CD4-positive, alpha-beta memory T cell (primary cell): ENCODE data around the gene DNAJB6. TPM values are rescaled to one million over a fixed set of nuclear protein-coding genes. Genes with fewer than 3 reads are reported as not detected.
"Not testable (repeated sequence)": the region's sequence is repeated elsewhere in the genome, so short reads cannot be mapped to it uniquely, and the experiment has no call there.

Experiments used
- CTCF ChIA-PET: fragments of 350-600 bp; sonication (Branson Sonifier 250); formaldehyde crosslinking; loops from one replicate; lab custom pipeline; 2021; ENCODE audit warnings: inconsistent platforms; ENCODE audit not compliant: partially characterized antibody; lab: Charles Lee
- POLR2A ChIA-PET: fragments of 350-600 bp; sonication (Branson Sonifier 250); formaldehyde crosslinking; loops from one replicate; lab custom pipeline; 2021; ENCODE audit not compliant: partially characterized antibody; lab: Charles Lee
- DNase-seq, 5 donors: peaks; one replicate each; pipeline versions ENCODE4 v3.0.0 to v3.0.0-alpha.2; 2020 to 2022; ENCODE audit warnings: mixed read lengths in 1 of 5
- H3K27ac ChIP-seq: one replicate; pipeline ENCODE4 v1.7.0; 2013; ENCODE audit warnings: low read depth, low read length
- H3K27me3 ChIP-seq: 2 replicates; pipeline ENCODE4 v1.7.0; 2013; ENCODE audit warnings: mild to moderate bottlenecking, low read length, moderate library complexity; ENCODE audit not compliant: insufficient read depth
- H3K36me3 ChIP-seq: 2 replicates; pipeline ENCODE4 v1.7.0; 2013; ENCODE audit warnings: mild to moderate bottlenecking, low read length, moderate library complexity; ENCODE audit not compliant: insufficient read depth
- H3K4me1 ChIP-seq: 2 replicates; pipeline ENCODE4 v1.7.0; 2013; ENCODE audit warnings: mild to moderate bottlenecking, low read length, moderate library complexity; ENCODE audit not compliant: insufficient read depth
- H3K4me3 ChIP-seq, 2 donors: one replicate each; pipeline ENCODE4 v1.7.0; 2013; ENCODE audit warnings: low read length in 2 of 2, mild to moderate bottlenecking in 1 of 2
- H3K9me3 ChIP-seq, 2 donors: one replicate each; pipeline ENCODE4 v1.7.0; 2013; ENCODE audit warnings: low read length in 2 of 2, control low read depth in 1 of 2; ENCODE audit not compliant: control insufficient read depth in 1 of 2
- H3K27ac Mint-ChIP-seq, 7 donors: one replicate each; pipeline ENCODE4 v1.8.0; 2020 to 2021; ENCODE audit warnings: mixed read lengths in 7 of 7, mild to moderate bottlenecking in 6 of 7, inconsistent platforms in 3 of 7, moderate library complexity in 3 of 7
- H3K27me3 Mint-ChIP-seq, 2 donors: one replicate each; pipeline ENCODE4 v1.8.0; 2020 to 2021; ENCODE audit warnings: mixed read lengths in 2 of 2
- H3K36me3 Mint-ChIP-seq, 2 donors: one replicate each; pipeline ENCODE4 v1.8.0; 2020 to 2021; ENCODE audit warnings: mixed read lengths in 2 of 2, inconsistent platforms in 1 of 2, mild to moderate bottlenecking in 1 of 2
- H3K4me1 Mint-ChIP-seq, 4 donors: one replicate each; pipeline ENCODE4 v1.8.0; 2020 to 2021; ENCODE audit warnings: mixed read lengths in 4 of 4, mild to moderate bottlenecking in 1 of 4
- H3K4me3 Mint-ChIP-seq, 8 donors: one replicate each; pipeline ENCODE4 v1.8.0; 2020 to 2021; ENCODE audit warnings: mixed read lengths in 8 of 8, mild to moderate bottlenecking in 7 of 8, moderate library complexity in 6 of 8, inconsistent platforms in 3 of 8
- H3K9me3 Mint-ChIP-seq, 8 donors: one replicate each; pipeline ENCODE4 v1.8.0; 2020 to 2021; ENCODE audit warnings: mixed read lengths in 8 of 8, mild to moderate bottlenecking in 5 of 8, inconsistent platforms in 3 of 8, moderate library complexity in 1 of 8
- intact Hi-C: fragments of 100-400 bp; cut with micrococcal nuclease; formaldehyde crosslinking; loops from one replicate; pipeline ENCODE4 v1.15.1; 2023
- polyA plus RNA-seq, 2 donors: library from polyadenylated mRNA; unstranded; fragments of 300-500 nt; fragmentation: Illumina TruSeq; gene quantifications; one replicate each; pipeline ENCODE4 v1.2.3, GENCODE V29; 2021
- total RNA-seq, 2 experiments: library from RNA; stranded (reverse); gene quantifications; one replicate each; pipeline ENCODE4 v1.2.3, GENCODE V29; 2021

DNAJB6 gene
- total and polyA plus RNA-seq, 4 experiments from 2014 or later = 85.6 to 169 (median 103) TPM

DNA sequence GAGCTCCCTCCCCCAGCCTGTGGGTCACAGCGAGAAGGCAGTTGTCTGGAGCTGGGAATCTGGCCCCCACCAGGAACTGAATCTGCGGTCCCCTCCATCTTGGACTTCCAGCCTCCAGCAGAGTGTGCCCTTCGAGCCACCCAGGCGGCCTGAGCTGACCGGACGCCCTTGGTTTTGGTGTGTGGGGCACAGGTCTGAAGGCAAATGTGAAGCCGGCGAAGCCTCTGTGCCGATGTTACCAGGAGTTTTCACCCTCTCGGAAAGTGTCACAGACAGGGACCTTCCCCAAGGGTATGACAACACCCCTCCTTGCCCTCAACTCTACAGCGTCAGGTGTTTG is 109.1 kb downstream of the DNAJB6 start:
- Mint-ChIP-seq H3K27me3 (no peaks in the 10 kb centered on the region), H3K9me3 (peaks cover 0 to 6% (median 3%) of the 10 kb centered on the region in 8 donors), H3K36me3 (peaks cover 0 to 1% of the 10 kb centered on the region in 2 donors), H3K27ac (no peak overlapping the region), H3K4me1 (peaks cover 0 to 2% (median 0%) of the 10 kb centered on the region in 4 donors), H3K4me3 (no peak overlapping the region)
- no peak overlapping the region for H3K27ac ChIP-seq
- ChIA-PET CTCF (interaction anchor here (0.9 kb wide), 1 partner anchor 14 kb away, joined by 3 read pairs; no protein-coding TSS in a partner anchor), POLR2A (interaction anchor here (1.4 kb wide), 1 partner anchor 26 kb away, joined by 6 read pairs; no protein-coding TSS in a partner anchor)
- no peak for DNase-seq
- intact Hi-C loops = no loop called here
- no peak overlapping the region for H3K4me3 ChIP-seq
- H3K27me3 ChIP-seq = no peaks in the 10 kb centered on the region
- no peaks in the 10 kb centered on the region for H3K36me3 ChIP-seq
- H3K9me3 ChIP-seq = no peaks in the 10 kb centered on the region
- no peaks in the 10 kb centered on the region for H3K4me1 ChIP-seq

DNA sequence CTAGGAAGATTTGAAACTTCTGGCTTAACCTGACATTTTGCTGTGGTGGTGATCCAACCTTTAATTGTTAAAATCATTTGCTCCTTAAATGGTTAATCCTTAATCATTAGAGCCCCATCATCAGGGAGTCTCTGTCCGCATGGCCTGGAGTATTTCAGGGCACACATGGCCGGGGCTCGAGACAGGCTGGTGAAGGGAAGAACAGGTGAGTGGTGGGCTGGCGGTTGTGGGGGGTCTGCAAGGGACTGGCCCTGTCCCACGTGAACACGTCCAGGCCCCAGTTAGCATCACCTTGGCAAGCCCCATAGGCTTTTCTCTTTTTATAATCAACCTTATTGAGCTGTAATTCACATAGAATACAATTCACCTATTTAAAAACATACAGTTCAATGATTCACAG is 109.5 kb downstream of the DNAJB6 start:
- H3K36me3 Mint-ChIP-seq = peaks cover 0 to 1% of the 10 kb centered on the region in 2 donors
- no peak overlapping the region for H3K4me3 Mint-ChIP-seq
- Histone ChIP-seq H3K4me1 (no peaks in the 10 kb centered on the region), H3K27ac (no peak overlapping the region), H3K4me3 (no peak overlapping the region), H3K9me3 (no peaks in the 10 kb centered on the region), H3K27me3 (no peaks in the 10 kb centered on the region), H3K36me3 (no peaks in the 10 kb centered on the region)
- H3K4me1 Mint-ChIP-seq = peaks cover 0 to 2% (median 0%) of the 10 kb centered on the region in 4 donors
- no peaks in the 10 kb centered on the region for H3K27me3 Mint-ChIP-seq
- H3K9me3 Mint-ChIP-seq = peaks cover 0 to 6% (median 3%) of the 10 kb centered on the region in 8 donors
- intact Hi-C loops = no loop called here
- POLR2A ChIA-PET = interaction anchor here (1.4 kb wide), 1 partner anchor 25 kb away, joined by 6 read pairs; no protein-coding TSS in a partner anchor
- DNase-seq = no peak
- no peak overlapping the region for H3K27ac Mint-ChIP-seq
- CTCF ChIA-PET = interaction anchor here (0.9 kb wide), 1 partner anchor 15 kb away, joined by 3 read pairs; no protein-coding TSS in a partner anchor

DNA sequence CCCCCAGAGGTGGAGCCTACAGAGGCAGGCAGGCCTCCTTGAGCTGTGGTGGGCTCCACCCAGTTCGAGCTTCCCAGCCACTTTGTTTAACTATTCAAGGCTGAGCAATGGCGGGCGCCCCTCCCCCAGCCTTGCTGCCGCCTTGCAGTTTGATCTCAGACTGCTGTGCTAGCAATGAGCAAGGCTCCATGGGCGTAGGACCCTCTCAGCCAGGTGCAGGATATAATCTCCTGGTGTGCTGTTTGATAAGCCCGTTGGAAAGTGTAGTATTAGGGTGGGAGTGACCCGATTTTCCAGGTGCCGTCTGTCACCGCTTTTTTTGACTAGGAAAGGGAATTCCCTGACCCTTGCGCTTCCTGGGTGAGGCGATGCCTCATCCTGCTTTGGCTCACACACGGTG is 117.2 kb downstream of the DNAJB6 start:
- H3K27ac ChIP-seq, H3K36me3 ChIP-seq, H3K36me3 Mint-ChIP-seq, H3K27ac Mint-ChIP-seq, H3K27me3 ChIP-seq, H3K4me1 ChIP-seq, H3K9me3 ChIP-seq, H3K27me3 Mint-ChIP-seq, intact Hi-C loops, POLR2A ChIA-PET, H3K4me1 Mint-ChIP-seq, H3K4me3 Mint-ChIP-seq, H3K4me3 ChIP-seq, DNase-seq: not testable (repeated sequence)
- CTCF ChIA-PET = interaction anchor here (1.0 kb wide), 1 partner anchor 421 kb away, joined by 3 read pairs; no protein-coding TSS in a partner anchor
- peaks cover 0 to 20% (median 13%) of the 10 kb centered on the region in 8 donors for H3K9me3 Mint-ChIP-seq

DNA sequence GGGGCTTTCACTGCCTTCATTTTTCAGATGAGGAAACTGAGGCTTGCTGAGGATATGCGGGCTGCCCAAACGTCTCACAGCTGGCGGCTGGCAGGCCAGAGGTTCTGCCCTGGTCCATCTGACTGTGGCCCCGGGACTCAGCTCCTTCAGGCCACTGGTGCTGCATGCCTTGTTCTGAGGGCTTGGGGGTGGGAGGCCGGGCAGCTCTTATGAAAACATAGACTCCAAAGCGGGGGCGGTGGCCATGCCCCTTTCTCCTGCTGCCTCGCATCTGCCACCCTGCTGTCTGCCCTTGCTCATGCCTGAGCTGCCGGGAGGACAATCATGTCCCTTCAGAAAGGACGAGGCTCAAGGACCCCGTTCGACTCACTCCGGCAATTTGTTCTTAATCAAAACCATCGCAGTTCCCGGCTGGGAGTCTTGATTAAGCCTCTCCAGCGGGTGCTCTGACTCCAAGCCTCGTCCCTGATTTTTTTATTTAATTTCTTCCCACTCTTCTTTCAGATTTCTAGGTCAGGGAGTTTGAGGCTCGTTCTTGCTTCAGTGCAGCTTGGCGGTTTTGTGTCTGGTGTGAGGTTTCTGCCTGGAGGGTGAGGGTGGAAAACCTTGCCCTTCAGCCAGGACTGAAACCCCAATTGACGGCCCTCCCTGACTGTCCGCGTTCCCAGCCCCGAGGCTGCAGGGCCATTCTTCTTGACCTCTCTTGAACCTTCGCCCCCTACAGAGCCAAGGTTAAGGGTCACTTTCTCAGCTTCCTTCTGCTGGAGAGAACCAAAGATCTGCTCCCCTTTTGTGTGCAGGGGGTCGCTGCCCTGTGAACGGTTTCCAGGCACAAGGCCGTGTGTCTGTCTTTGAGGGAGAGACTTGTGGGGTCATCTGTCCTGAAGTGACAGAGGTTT is 120.8 kb downstream of the DNAJB6 start:
- no peak for DNase-seq
- no peaks in the 10 kb centered on the region for H3K36me3 ChIP-seq
- POLR2A ChIA-PET = interaction anchor here (1.6 kb wide), 1 partner anchor 14 kb away, joined by 6 read pairs; no protein-coding TSS in a partner anchor
- Mint-ChIP-seq H3K36me3 (no peaks in the 10 kb centered on the region), H3K4me1 (peaks cover 6 to 9% (median 7%) of the 10 kb centered on the region in 4 donors), H3K4me3 (no peak overlapping the region), H3K27ac (peak overlapping the region in 1 of 7 donors; percentile 24), H3K9me3 (peaks cover 0 to 16% (median 10%) of the 10 kb centered on the region in 8 donors), H3K27me3 (peaks cover 0 to 2% of the 10 kb centered on the region in 2 donors)
- no peaks in the 10 kb centered on the region for H3K27me3 ChIP-seq
- H3K9me3 ChIP-seq = no peaks in the 10 kb centered on the region
- H3K4me1 ChIP-seq = no peaks in the 10 kb centered on the region
- no peak overlapping the region for H3K4me3 ChIP-seq
- H3K27ac ChIP-seq = no peak overlapping the region
- CTCF ChIA-PET = no interaction called here
- intact Hi-C loops = no loop called here

DNA sequence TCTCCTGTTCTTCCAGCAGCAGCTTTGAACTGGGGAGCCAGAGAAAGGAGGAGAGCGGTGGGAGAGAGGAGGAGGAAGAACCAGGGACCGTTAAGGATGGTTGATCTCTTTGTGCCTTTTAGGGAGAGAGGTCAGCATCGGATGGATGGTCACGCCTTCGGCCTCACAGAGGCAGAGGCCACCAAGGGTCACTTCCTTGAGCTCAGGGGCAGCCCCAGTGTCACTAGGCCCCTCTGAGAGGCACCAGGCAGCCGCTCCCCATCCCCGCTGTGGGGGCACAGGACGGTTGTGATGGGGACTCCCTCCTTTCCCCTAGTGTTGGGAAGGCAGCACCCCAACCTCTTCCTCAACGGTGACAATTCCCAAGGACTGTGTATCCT is 121.4 kb downstream of the DNAJB6 start:
- Mint-ChIP-seq H3K4me1 (peaks cover 8 to 14% (median 10%) of the 10 kb centered on the region in 4 donors), H3K27me3 (peaks cover 0 to 2% of the 10 kb centered on the region in 2 donors), H3K4me3 (no peak overlapping the region), H3K9me3 (peaks cover 0 to 11% (median 6%) of the 10 kb centered on the region in 8 donors), H3K27ac (no peak overlapping the region), H3K36me3 (no peaks in the 10 kb centered on the region)
- intact Hi-C loops = no loop called here
- DNase-seq = no peak
- Histone ChIP-seq H3K36me3 (no peaks in the 10 kb centered on the region), H3K4me3 (no peak overlapping the region), H3K9me3 (no peaks in the 10 kb centered on the region), H3K27ac (no peak overlapping the region), H3K27me3 (no peaks in the 10 kb centered on the region), H3K4me1 (no peaks in the 10 kb centered on the region)
- CTCF ChIA-PET = no interaction called here
- POLR2A ChIA-PET = interaction anchor here (1.6 kb wide), 1 partner anchor 13 kb away, joined by 6 read pairs; no protein-coding TSS in a partner anchor

DNA sequence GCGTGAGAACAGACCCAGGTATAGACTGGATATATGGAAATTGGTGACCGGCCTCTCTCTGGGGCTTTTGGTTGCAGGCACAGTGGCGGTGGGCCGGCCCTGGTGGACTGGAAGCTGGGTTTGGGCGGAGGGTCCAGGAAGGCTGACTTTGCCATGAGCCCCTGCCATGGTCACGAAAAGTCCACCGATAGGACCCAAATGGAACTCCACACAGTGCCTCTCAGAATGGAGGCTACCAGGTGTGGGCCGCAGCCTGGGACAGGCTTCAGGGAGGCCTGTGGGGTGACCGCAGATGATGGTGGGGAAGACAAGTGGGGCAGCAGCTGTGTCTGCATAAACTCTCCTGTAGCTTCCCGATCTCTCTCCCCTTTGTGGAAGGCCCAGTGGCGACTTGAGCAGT is 123.2 kb downstream of the DNAJB6 start:
- H3K4me1 ChIP-seq = no peaks in the 10 kb centered on the region
- no peak for DNase-seq
- no peak overlapping the region for H3K4me3 ChIP-seq
- H3K36me3 Mint-ChIP-seq = no peaks in the 10 kb centered on the region
- H3K27ac ChIP-seq = no peak overlapping the region
- peaks cover 8 to 14% (median 10%) of the 10 kb centered on the region in 4 donors for H3K4me1 Mint-ChIP-seq
- ChIA-PET POLR2A (no interaction called here), CTCF (no interaction called here)
- H3K27ac Mint-ChIP-seq = no peak overlapping the region
- H3K9me3 Mint-ChIP-seq = peaks cover 0 to 2% (median 0%) of the 10 kb centered on the region in 8 donors
- intact Hi-C loops = no loop called here
- no peak overlapping the region for H3K4me3 Mint-ChIP-seq
- H3K9me3 ChIP-seq = no peaks in the 10 kb centered on the region
- no peaks in the 10 kb centered on the region for H3K27me3 ChIP-seq
- H3K27me3 Mint-ChIP-seq = peaks cover 0 to 2% of the 10 kb centered on the region in 2 donors
- H3K36me3 ChIP-seq = no peaks in the 10 kb centered on the region

DNA sequence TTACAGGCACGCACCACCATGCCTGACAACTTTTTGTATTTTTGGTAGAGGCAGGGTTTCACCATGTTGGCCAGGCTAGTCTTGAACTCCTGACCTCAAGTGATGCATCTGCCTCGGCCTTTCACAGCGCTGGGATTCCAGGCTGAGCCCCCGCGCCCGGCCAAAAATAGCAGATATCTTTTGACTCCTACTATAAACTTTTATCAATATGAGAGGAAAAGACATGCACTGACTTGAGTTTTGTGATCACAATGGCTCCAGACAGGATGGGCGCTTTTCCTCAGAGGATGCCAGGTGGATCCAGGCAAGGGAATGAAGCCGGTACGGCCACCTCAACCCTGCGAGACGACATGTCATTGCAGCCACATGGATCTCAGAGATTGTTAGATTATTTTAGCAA is 123.9 kb downstream of the DNAJB6 start:
- CTCF ChIA-PET = no interaction called here
- POLR2A ChIA-PET = no interaction called here
- H3K9me3 Mint-ChIP-seq = peaks cover 0 to 2% (median 0%) of the 10 kb centered on the region in 8 donors
- Histone ChIP-seq H3K36me3 (no peaks in the 10 kb centered on the region), H3K4me1 (no peaks in the 10 kb centered on the region), H3K27me3 (no peaks in the 10 kb centered on the region), H3K27ac (no peak overlapping the region), H3K4me3 (no peak overlapping the region), H3K9me3 (no peaks in the 10 kb centered on the region)
- intact Hi-C loops = no loop called here
- no peak overlapping the region for H3K4me3 Mint-ChIP-seq
- no peak for DNase-seq
- H3K27me3 Mint-ChIP-seq = peaks cover 0 to 2% of the 10 kb centered on the region in 2 donors
- peaks cover 8 to 14% (median 10%) of the 10 kb centered on the region in 4 donors for H3K4me1 Mint-ChIP-seq
- no peak overlapping the region for H3K27ac Mint-ChIP-seq
- H3K36me3 Mint-ChIP-seq = no peaks in the 10 kb centered on the region
